NB4 (cell line): ENCODE measurements around the gene SCD5.

ENCODE experiments used
- DNase-seq: peaks from one replicate; pipeline ENCODE4 v3.0.0; 2010; ENCODE audit warnings: low read depth
- H3K4me3 ChIP-seq: one replicate; pipeline ENCODE4 v1.5.1; 2011; ENCODE audit warnings: mild to moderate bottlenecking, low read depth, low read length, moderate library complexity
- CTCF ChIP-seq: IDR thresholded peaks from one replicate; pipeline ENCODE4 v1.5.1; 2012; ENCODE audit warnings: low read depth, low read length
- MAX ChIP-seq: IDR thresholded peaks from 2 replicates; pipeline ENCODE4 v1.6.1; 2011; ENCODE audit warnings: low read depth, low read length
- MYC ChIP-seq: IDR thresholded peaks from 2 replicates; pipeline ENCODE4 v1.6.1; 2011; ENCODE audit warnings: low read depth, low read length
- POLR2A ChIP-seq: IDR thresholded peaks from 2 replicates; pipeline ENCODE4 v1.6.1; 2011; ENCODE audit warnings: mild to moderate bottlenecking; ENCODE audit not compliant: insufficient read length; ENCODE audit errors: extremely low read depth

The SCD5 gene

DNA sequence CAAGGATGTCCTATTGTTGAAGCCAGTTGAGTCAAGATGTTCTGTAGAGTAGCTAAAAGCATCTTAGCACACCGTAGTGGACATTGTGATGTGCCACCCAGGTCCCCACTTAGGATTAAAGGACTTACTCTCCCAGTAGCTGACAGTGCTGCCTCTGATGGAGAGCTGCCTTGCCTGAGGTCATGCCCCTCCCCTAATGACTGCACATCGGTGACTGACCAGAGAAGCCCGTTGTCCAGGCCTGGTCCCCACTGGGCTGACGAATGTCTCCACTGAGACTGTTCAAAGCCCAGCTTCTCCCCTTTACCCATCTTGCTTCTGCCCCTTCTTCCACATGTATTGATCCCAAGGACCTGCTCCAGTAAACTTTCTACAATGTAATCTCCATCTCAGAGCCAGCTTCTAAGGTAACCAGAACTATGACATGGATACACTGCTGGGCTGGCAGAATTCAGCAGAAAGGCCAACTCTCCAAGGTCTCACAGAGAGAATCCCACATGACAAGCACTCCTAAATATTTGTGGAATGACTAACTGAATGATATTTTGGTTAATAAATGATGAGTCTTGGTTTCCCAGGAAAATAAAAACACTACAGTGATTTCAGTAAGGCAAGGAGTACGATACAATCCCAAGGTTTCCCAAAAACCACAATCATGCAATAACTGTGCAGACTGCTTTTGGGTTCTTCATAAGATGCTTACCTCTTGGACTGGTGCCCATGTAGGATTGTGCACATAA, 154.4 kb downstream of the SCD5 start:
- no peak overlapping the region for H3K4me3 ChIP-seq
- TF ChIP-seq POLR2A (no peak), MYC (no peak), MAX (no peak), CTCF (no peak)
- no peak for DNase-seq

GRCh38 chr4:82642331-82642730, 156.3 kb downstream of the SCD5 start:
- DNase-seq, result peak; percentile 22
- H3K4me3 ChIP-seq, result no peak overlapping the region
- TF ChIP-seq POLR2A (no peak), MAX (no peak), CTCF (no peak), MYC (no peak)

- DNase-seq, result peak; percentile 48
- TF ChIP-seq CTCF (no peak), MYC (no peak), MAX (no peak), POLR2A (no peak)
- no peak overlapping the region for H3K4me3 ChIP-seq
Measured at GRCh38 chr4:82640540-82640939, 158.1 kb downstream of the SCD5 start.

DNA sequence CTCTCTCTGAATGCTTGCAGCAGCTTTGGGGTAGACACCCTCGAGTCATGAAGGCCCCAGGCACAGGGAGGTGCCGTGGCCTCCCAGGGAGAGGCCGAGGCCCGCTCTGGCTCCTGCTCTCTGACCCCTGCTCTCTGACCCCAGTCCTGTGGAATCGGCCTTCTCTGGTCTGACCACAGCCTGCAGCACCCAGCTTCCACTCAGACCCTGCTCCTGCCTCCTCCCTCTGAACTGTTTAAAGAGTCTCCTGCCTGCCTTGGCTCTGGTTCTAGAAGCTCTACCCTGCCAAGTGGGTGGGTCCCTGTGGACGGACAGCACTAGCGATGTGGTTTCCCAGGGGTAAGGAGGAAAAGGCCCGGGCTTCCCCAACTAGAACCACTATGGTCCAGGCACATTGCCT, 158.6 kb downstream of the SCD5 start:
- H3K4me3 ChIP-seq, result no peak overlapping the region
- DNase-seq, result no peak
- TF ChIP-seq CTCF (no peak), POLR2A (no peak), MYC (no peak), MAX (no peak)

- DNase-seq, result peak; percentile 9
- TF ChIP-seq MAX (no peak), POLR2A (no peak), CTCF (no peak), MYC (no peak)
- H3K4me3 ChIP-seq, result no peak overlapping the region
Measured at GRCh38 chr4:82638479-82638878, 160.1 kb downstream of the SCD5 start.
